ENCODE data around the gene DMAP1. TPM values are rescaled to one million over a fixed set of nuclear protein-coding genes. Genes with fewer than 3 reads are reported as not detected.

Gene DMAP1
- total RNA-seq, 1 experiment from 2014 or later, result 27.8 TPM

GRCh38 chr1:44260792-44261170 is 47.5 kb downstream of the DMAP1 start:
- Histone ChIP-seq H4K20me1 (ENCODE audit: insufficient read depth) (no peaks in the 10 kb centered on the region), H3K9me3 (ENCODE audit: control insufficient read depth in 1 of 2, insufficient read depth in 1 of 2, low read depth in 1 of 2, low read length in 2 of 2) (no peaks in the 10 kb centered on the region), H3K27me3 (ENCODE audit: insufficient read depth, low read length) (no peaks in the 10 kb centered on the region), H3K9me2 (ENCODE audit: insufficient read depth) (no peaks in the 10 kb centered on the region), H2AFZ (ENCODE audit: low read depth, low read length, poor library complexity, severe bottlenecking) (no peak overlapping the region), H3K79me2 (ENCODE audit: insufficient read depth, low read length) (no peaks in the 10 kb centered on the region), H3K4me3 (replicated peaks in 1 of 2; ENCODE audit: low read depth in 1 of 2, low read length in 2 of 2) (no peak overlapping the region), H3K27ac (ENCODE audit: low read depth, low read length) (no peak overlapping the region), H3K36me3 (ENCODE audit: control insufficient read depth in 1 of 2, insufficient read depth in 2 of 2, low read length in 2 of 2) (no peaks in the 10 kb centered on the region), H3K4me2 (ENCODE audit: low read length) (no peak overlapping the region), H3K9ac (ENCODE audit: low read length) (no peak overlapping the region), H3K4me1 (ENCODE audit: control insufficient read depth in 1 of 2, insufficient read depth in 2 of 2, low read length in 2 of 2) (no peaks in the 10 kb centered on the region)
- intact Hi-C loops (cut with micrococcal nuclease), result no loop called here
- CTCF ChIA-PET, result no interaction called here
- no peak for ATAC-seq
- no peak for TF ChIP-seq RAD21 (IDR thresholded peaks at IDR 0.05; ENCODE audit: low read depth)
- TF ChIP-seq POLR2AphosphoS5 (IDR thresholded peaks at IDR 0.05; ENCODE audit: low read depth, low read length), result no peak
- TF ChIP-seq EGR1 (IDR thresholded peaks at IDR 0.05; ENCODE audit: low read depth), result no peak
- TF ChIP-seq ZNF274 (IDR thresholded peaks at IDR 0.05; ENCODE audit: low read depth, low read length), result no peak
- TF ChIP-seq CTCF (IDR thresholded peaks at IDR 0.05 in 2 of 3, conservative IDR thresholded peaks at IDR 0.05 in 1 of 3; ENCODE audit: borderline replicate concordance in 1 of 3, insufficient read depth in 1 of 3, low read depth in 2 of 3, low read length in 2 of 3), result no peak
- TF ChIP-seq EZH2 (IDR thresholded peaks at IDR 0.05), result no peak
- RAD21 ChIA-PET (ENCODE audit: low non-redundant PET in 1 of 2, low total read pairs in 2 of 2, uncharacterized antibody in 2 of 2, unreplicated experiment in 2 of 2), result no interaction called here
- no TSS peak for BruUV-seq (replicated peaks)
- POLR2A ChIA-PET, result no interaction called here
- no peak for DNase-seq (ENCODE audit: low read depth, low spot score)

GRCh38 chr1:44261171-44261817 is 48.0 kb downstream of the DMAP1 start:
- Histone ChIP-seq H3K4me3 (replicated peaks in 1 of 2; ENCODE audit: low read depth in 1 of 2, low read length in 2 of 2) (no peak overlapping the region), H3K36me3 (ENCODE audit: control insufficient read depth in 1 of 2, insufficient read depth in 2 of 2, low read length in 2 of 2) (no peaks in the 10 kb centered on the region), H3K4me1 (ENCODE audit: control insufficient read depth in 1 of 2, insufficient read depth in 2 of 2, low read length in 2 of 2) (no peaks in the 10 kb centered on the region), H3K27me3 (ENCODE audit: insufficient read depth, low read length) (no peaks in the 10 kb centered on the region), H3K9me3 (ENCODE audit: control insufficient read depth in 1 of 2, insufficient read depth in 1 of 2, low read depth in 1 of 2, low read length in 2 of 2) (no peaks in the 10 kb centered on the region), H3K9ac (ENCODE audit: low read length) (no peak overlapping the region), H3K79me2 (ENCODE audit: insufficient read depth, low read length) (no peaks in the 10 kb centered on the region), H4K20me1 (ENCODE audit: insufficient read depth) (no peaks in the 10 kb centered on the region), H3K4me2 (ENCODE audit: low read length) (no peak overlapping the region), H3K27ac (ENCODE audit: low read depth, low read length) (no peak overlapping the region), H3K9me2 (ENCODE audit: insufficient read depth) (no peaks in the 10 kb centered on the region), H2AFZ (ENCODE audit: low read depth, low read length, poor library complexity, severe bottlenecking) (no peak overlapping the region)
- RAD21 ChIA-PET (ENCODE audit: low non-redundant PET in 1 of 2, low total read pairs in 2 of 2, uncharacterized antibody in 2 of 2, unreplicated experiment in 2 of 2), result no interaction called here
- intact Hi-C loops (cut with micrococcal nuclease), result no loop called here
- DNase-seq (ENCODE audit: low read depth, low spot score) (no peak), ATAC-seq (no peak)
- POLR2A ChIA-PET, result no interaction called here
- BruUV-seq (replicated peaks), result no TSS peak
- CTCF ChIA-PET, result no interaction called here
- TF ChIP-seq TCF7L2 (IDR thresholded peaks at IDR 0.05; ENCODE audit: borderline replicate concordance, extremely low read depth, insufficient read depth, insufficient read length) (no peak), POLR2AphosphoS5 (IDR thresholded peaks at IDR 0.05; ENCODE audit: low read depth, low read length) (no peak), CEBPB (IDR thresholded peaks at IDR 0.05; ENCODE audit: low read depth) (no peak), ATF3 (IDR thresholded peaks at IDR 0.05) (no peak), POLR2A (IDR thresholded peaks at IDR 0.05; ENCODE audit: borderline replicate concordance, extremely low read depth, insufficient read depth, insufficient read length) (no peak), SIN3A (IDR thresholded peaks at IDR 0.05; ENCODE audit: low read depth) (no peak), RAD21 (IDR thresholded peaks at IDR 0.05; ENCODE audit: low read depth) (no peak), ZFX (IDR thresholded peaks at IDR 0.05) (no peak), ELF1 (IDR thresholded peaks at IDR 0.05; ENCODE audit: borderline replicate concordance, low read depth) (no peak), SP1 (IDR thresholded peaks at IDR 0.05; ENCODE audit: low read depth) (no peak), EZH2 (IDR thresholded peaks at IDR 0.05) (no peak), EZH2phosphoT487 (IDR thresholded peaks at IDR 0.05; ENCODE audit: borderline replicate concordance) (no peak), ZBTB33 (IDR thresholded peaks at IDR 0.05; ENCODE audit: extremely low read depth, insufficient replicate concordance, low read length) (no peak), JUND (IDR thresholded peaks at IDR 0.05) (no peak)

Measured in HCT116 (cell line).